H9 (cell line): ENCODE data around the gene DLG2. TPM values are rescaled to one million over a fixed set of nuclear protein-coding genes. Genes with fewer than 3 reads are reported as not detected.

Source experiments
- DNase-seq: peaks from one replicate; pipeline ENCODE4 v3.0.0-alpha.2; 2017
- H2AFZ ChIP-seq: one replicate; pipeline ENCODE4 v1.6.1; 2013; ENCODE audit warnings: mild to moderate bottlenecking, low read length, control low read depth, moderate library complexity
- H2AK5ac ChIP-seq: 2 replicates; pipeline ENCODE4 v1.6.1; 2013; ENCODE audit warnings: low read length, control low read depth, mixed read lengths; ENCODE audit not compliant: insufficient read length
- H2BK120ac ChIP-seq: one replicate; pipeline ENCODE4 v1.6.1; 2013; ENCODE audit warnings: low read depth, mild to moderate bottlenecking, low read length, control low read depth, inconsistent platforms; ENCODE audit not compliant: poor library complexity, severe bottlenecking
- H2BK12ac ChIP-seq: 2 replicates; pipeline ENCODE4 v1.6.1; 2013; ENCODE audit warnings: low read length, control low read depth, mixed read lengths, low read depth; ENCODE audit not compliant: insufficient read length
- H2BK15ac ChIP-seq: 2 replicates; pipeline ENCODE4 v1.6.1; 2013; ENCODE audit warnings: low read depth, low read length, control low read depth
- H2BK20ac ChIP-seq: one replicate; pipeline ENCODE4 v1.6.1; 2013; ENCODE audit warnings: low read depth, mild to moderate bottlenecking, low read length, control low read depth, inconsistent platforms; ENCODE audit not compliant: poor library complexity, severe bottlenecking
- H2BK5ac ChIP-seq: 2 replicates; pipeline ENCODE4 v1.6.1; 2013; ENCODE audit warnings: low read length, control low read depth, mixed read lengths; ENCODE audit not compliant: insufficient read length
- H3K14ac ChIP-seq: 2 replicates; pipeline ENCODE4 v1.6.1; 2013; ENCODE audit warnings: low read length, control low read depth; ENCODE audit not compliant: insufficient read depth
- H3K18ac ChIP-seq: 2 replicates; pipeline ENCODE4 v1.6.1; 2013; ENCODE audit warnings: low read depth, mild to moderate bottlenecking, mixed read lengths, low read length, control low read depth; ENCODE audit not compliant: insufficient read length
- H3K23ac ChIP-seq: 2 replicates; pipeline ENCODE4 v1.6.1; 2013; ENCODE audit warnings: low read length, control low read depth, mixed read lengths, low read depth; ENCODE audit not compliant: insufficient read length
- H3K23me2 ChIP-seq: 2 replicates; pipeline ENCODE4 v1.6.1; 2013; ENCODE audit warnings: low read depth, mild to moderate bottlenecking, mixed read lengths, low read length, control low read depth; ENCODE audit not compliant: insufficient read length, poor library complexity, severe bottlenecking
- H3K27ac ChIP-seq: 2 replicates; pipeline ENCODE4 v1.5.1; 2013; ENCODE audit warnings: low read length, control low read depth, mixed read lengths, low read depth; ENCODE audit not compliant: insufficient read length
- H3K27me3 ChIP-seq: 2 replicates; pipeline ENCODE4 v1.6.1; 2013; ENCODE audit warnings: low read length, control low read depth, inconsistent platforms; ENCODE audit not compliant: insufficient read depth
- H3K4ac ChIP-seq: 2 replicates; pipeline ENCODE4 v1.6.1; 2013; ENCODE audit warnings: low read depth, mild to moderate bottlenecking, control low read depth, inconsistent platforms, low read length, moderate library complexity
- H3K4me1 ChIP-seq: 2 replicates; pipeline ENCODE4 v1.6.1; 2013; ENCODE audit warnings: low read length, control low read depth, inconsistent platforms; ENCODE audit not compliant: insufficient read depth
- H3K4me2 ChIP-seq: 2 replicates; pipeline ENCODE4 v1.6.1; 2013; ENCODE audit warnings: low read length, control low read depth, mixed read lengths; ENCODE audit not compliant: insufficient read length, insufficient read depth
- H3K56ac ChIP-seq: 2 replicates; pipeline ENCODE4 v1.6.1; 2013; ENCODE audit warnings: low read depth, mild to moderate bottlenecking, mixed read lengths, low read length, control low read depth; ENCODE audit not compliant: insufficient read length
- H3K79me1 ChIP-seq: 2 replicates; pipeline ENCODE4 v1.6.1; 2013; ENCODE audit warnings: low read depth, mild to moderate bottlenecking, moderate library complexity, low read length, control low read depth, inconsistent platforms; ENCODE audit not compliant: insufficient read depth, poor library complexity, severe bottlenecking
- H3K79me2 ChIP-seq: 2 replicates; pipeline ENCODE4 v1.6.1; 2013; ENCODE audit warnings: low read length, control low read depth, inconsistent platforms; ENCODE audit not compliant: insufficient read depth
- H3K9ac ChIP-seq: 2 replicates; pipeline ENCODE4 v1.6.1; 2013; ENCODE audit warnings: low read length, control low read depth, mixed read lengths; ENCODE audit not compliant: insufficient read length; ENCODE audit errors: extremely low read depth
- H3K9me3 ChIP-seq: one replicate; pipeline ENCODE4 v1.6.1; 2013; ENCODE audit warnings: low read depth, low read length, inconsistent platforms; ENCODE audit not compliant: control insufficient read depth
- H3T11ph ChIP-seq: one replicate; pipeline ENCODE4 v1.6.1; 2013; ENCODE audit warnings: mild to moderate bottlenecking, low read length, control low read depth, inconsistent platforms
- H4K20me1 ChIP-seq: one replicate; pipeline ENCODE4 v1.6.1; 2013; ENCODE audit not compliant: control insufficient read depth, insufficient read length, insufficient read depth
- H4K5ac ChIP-seq: 2 replicates; pipeline ENCODE4 v1.6.1; 2013; ENCODE audit warnings: low read depth, mild to moderate bottlenecking, mixed read lengths, low read length, control low read depth; ENCODE audit not compliant: insufficient read length
- H4K8ac ChIP-seq: replicated peaks from 2 replicates; pipeline ENCODE4 v1.6.1; 2013; ENCODE audit warnings: low read length, control low read depth, mixed read lengths, low read depth; ENCODE audit not compliant: insufficient read length
- H4K91ac ChIP-seq: 2 replicates; pipeline ENCODE4 v1.6.1; 2013; ENCODE audit warnings: low read depth, mild to moderate bottlenecking, moderate library complexity, mixed read lengths, low read length, control low read depth; ENCODE audit not compliant: insufficient read length
- H3K27ac Mint-ChIP-seq, 3 experiments: 2 replicates in 2 of 3; 3 replicates in 1 of 3; pipeline ENCODE4 v1.8.0; 2020 to 2021; ENCODE audit warnings: mixed read lengths in 3 of 3, mild to moderate bottlenecking in 1 of 3, moderate library complexity in 1 of 3
- H3K27me3 Mint-ChIP-seq: 2 replicates; pipeline ENCODE4 v1.8.0; 2021; ENCODE audit warnings: low read depth, mild to moderate bottlenecking, moderate library complexity, mixed read lengths
- H3K36me3 Mint-ChIP-seq, 3 experiments: 2 replicates in 2 of 3; 3 replicates in 1 of 3; pipeline ENCODE4 v1.8.0; 2020 to 2021; ENCODE audit warnings: low read depth in 3 of 3, mixed read lengths in 3 of 3; ENCODE audit not compliant: insufficient read depth in 1 of 3
- H3K4me1 Mint-ChIP-seq, 2 experiments: 2 replicates each; pipeline ENCODE4 v1.8.0; 2020; ENCODE audit warnings: mixed read lengths in 2 of 2
- H3K4me3 Mint-ChIP-seq, 2 experiments: 2 replicates in 1 of 2; 3 replicates in 1 of 2; pipeline ENCODE4 v1.8.0; 2020 to 2021; ENCODE audit warnings: mild to moderate bottlenecking in 2 of 2, mixed read lengths in 2 of 2, moderate library complexity in 1 of 2
- H3K9me3 Mint-ChIP-seq, 2 experiments: 2 replicates in 1 of 2; 3 replicates in 1 of 2; pipeline ENCODE4 v1.8.0; 2020; ENCODE audit warnings: mild to moderate bottlenecking in 2 of 2, mixed read lengths in 2 of 2, moderate library complexity in 1 of 2
- WGBS: extraction: QIAGEN DNeasy Blood & Tissue Kit; methylation state at CpG from one replicate; pipeline ENCODE4 v1.1.7; 2013; ENCODE audit warnings: missing lambda C conversion rate, low lambda C conversion rate, mixed read lengths; ENCODE audit not compliant: insufficient read length; ENCODE audit errors: extremely low coverage; 5-methylcytosine and 5-hydroxymethylcytosine counted together
- total RNA-seq: library from RNA; stranded (reverse); gene quantifications from 2 replicates; pipeline ENCODE4 v1.2.1, GENCODE V29; 2021
- TF ChIP-seq, protein P1 (sequence below): fragments of 200-600 bp; sonication (generic); conservative IDR thresholded peaks from 3 replicates; pipeline ENCODE4 v1.8.0; 2021; ENCODE audit warnings: antibody characterized with exemption, mild to moderate bottlenecking

Gene DLG2
- total RNA-seq, 1 experiment from 2014 or later = 8.0 TPM

GRCh38 chr11:84455691-84456090 is 1171.5 kb downstream of the DLG2 start:
- H3K4me1 Mint-ChIP-seq = peaks cover 0 to 3% of the 10 kb centered on the region in 2 experiments; a peak in 1 of 4 replicates
- no peak overlapping the region for H2AFZ ChIP-seq
- no peaks in the 10 kb centered on the region for H4K20me1 ChIP-seq
- no peak overlapping the region for H2AK5ac ChIP-seq
- H3K18ac ChIP-seq = no peak overlapping the region
- no peak overlapping the region for H3K56ac ChIP-seq
- H3T11ph ChIP-seq = no peak overlapping the region
- no peak overlapping the region for H3K27ac ChIP-seq
- no peak overlapping the region for H3K14ac ChIP-seq
- H3K4me2 ChIP-seq = no peak overlapping the region
- no CpG with 5 or more reads among the region's 3 CpGs for WGBS
- no peak overlapping the region for H2BK12ac ChIP-seq
- H2BK120ac ChIP-seq = no peak overlapping the region
- no peak overlapping the region for H3K4ac ChIP-seq
- no peak overlapping the region for H3K9ac ChIP-seq
- H3K23me2 ChIP-seq = no peaks in the 10 kb centered on the region
- H3K4me1 ChIP-seq = 0 out of 2 replicates have a peak, but pooled peaks cover 2% of the 10 kb centered on the region
- H4K8ac ChIP-seq = no peak overlapping the region
- H3K9me3 ChIP-seq = no peaks in the 10 kb centered on the region
- H2BK20ac ChIP-seq = no peak overlapping the region
- H3K27ac Mint-ChIP-seq = no peak overlapping the region
- H3K9me3 Mint-ChIP-seq = no peaks in the 10 kb centered on the region
- H3K79me2 ChIP-seq = no peaks in the 10 kb centered on the region
- no peak overlapping the region for H4K91ac ChIP-seq
- H2BK5ac ChIP-seq = no peak overlapping the region
- no peak overlapping the region for H3K4me3 Mint-ChIP-seq
- no peaks in the 10 kb centered on the region for H3K27me3 ChIP-seq
- H3K23ac ChIP-seq = no peak overlapping the region
- TF ChIP-seq, protein P1, sequence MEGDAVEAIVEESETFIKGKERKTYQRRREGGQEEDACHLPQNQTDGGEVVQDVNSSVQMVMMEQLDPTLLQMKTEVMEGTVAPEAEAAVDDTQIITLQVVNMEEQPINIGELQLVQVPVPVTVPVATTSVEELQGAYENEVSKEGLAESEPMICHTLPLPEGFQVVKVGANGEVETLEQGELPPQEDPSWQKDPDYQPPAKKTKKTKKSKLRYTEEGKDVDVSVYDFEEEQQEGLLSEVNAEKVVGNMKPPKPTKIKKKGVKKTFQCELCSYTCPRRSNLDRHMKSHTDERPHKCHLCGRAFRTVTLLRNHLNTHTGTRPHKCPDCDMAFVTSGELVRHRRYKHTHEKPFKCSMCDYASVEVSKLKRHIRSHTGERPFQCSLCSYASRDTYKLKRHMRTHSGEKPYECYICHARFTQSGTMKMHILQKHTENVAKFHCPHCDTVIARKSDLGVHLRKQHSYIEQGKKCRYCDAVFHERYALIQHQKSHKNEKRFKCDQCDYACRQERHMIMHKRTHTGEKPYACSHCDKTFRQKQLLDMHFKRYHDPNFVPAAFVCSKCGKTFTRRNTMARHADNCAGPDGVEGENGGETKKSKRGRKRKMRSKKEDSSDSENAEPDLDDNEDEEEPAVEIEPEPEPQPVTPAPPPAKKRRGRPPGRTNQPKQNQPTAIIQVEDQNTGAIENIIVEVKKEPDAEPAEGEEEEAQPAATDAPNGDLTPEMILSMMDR = no peak
- no peak for DNase-seq
- no peaks in the 10 kb centered on the region for H3K36me3 Mint-ChIP-seq
- no peaks in the 10 kb centered on the region for H3K79me1 ChIP-seq
- H2BK15ac ChIP-seq = no peak overlapping the region
- no peak overlapping the region for H4K5ac ChIP-seq
- no peaks in the 10 kb centered on the region for H3K27me3 Mint-ChIP-seq
